OCI-LY3 (cell line): ENCODE measurements around the gene LILRB3.
"Not testable (repeated sequence)": the region's sequence is repeated elsewhere in the genome, so short reads cannot be mapped to it uniquely, and the experiment has no call there.

Experiments used
- EZH2phosphoT487 ChIP-seq: fragments of 200-600 bp; shearing (Covaris generic); IDR thresholded peaks from 2 replicates; pipeline ENCODE4 v1.6.1; 2018; ENCODE audit warnings: antibody characterized with exemption, mixed run types, low read depth
- TF ChIP-seq, protein P1 (sequence below): fragments of 200-600, 300-600 bp; sonication (generic); IDR thresholded peaks from 2 replicates; pipeline ENCODE4 v1.5.1; 2014; ENCODE audit warnings: antibody characterized with exemption, low read length, low read depth

DNA sequence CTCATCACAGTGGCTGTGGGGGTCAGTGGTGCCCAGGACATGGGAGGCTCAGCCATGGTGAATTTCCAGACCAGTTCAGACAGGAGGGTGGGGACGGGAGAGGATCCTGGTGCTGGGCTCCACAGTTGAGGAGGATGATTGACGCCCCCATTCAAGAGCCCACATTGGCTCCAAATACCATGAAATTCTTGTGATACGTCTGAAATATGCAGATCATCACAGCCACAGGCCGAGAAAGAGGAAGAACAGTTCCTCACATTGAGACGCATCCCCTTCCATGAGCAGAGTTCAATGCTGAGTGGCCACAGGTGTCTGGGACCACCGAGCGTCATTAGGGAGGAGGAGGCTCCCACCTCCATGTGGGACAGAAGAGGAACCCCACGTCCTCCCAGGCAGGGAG lies 21.0 kb upstream of the LILRB3 start:
- TF ChIP-seq, protein P1, sequence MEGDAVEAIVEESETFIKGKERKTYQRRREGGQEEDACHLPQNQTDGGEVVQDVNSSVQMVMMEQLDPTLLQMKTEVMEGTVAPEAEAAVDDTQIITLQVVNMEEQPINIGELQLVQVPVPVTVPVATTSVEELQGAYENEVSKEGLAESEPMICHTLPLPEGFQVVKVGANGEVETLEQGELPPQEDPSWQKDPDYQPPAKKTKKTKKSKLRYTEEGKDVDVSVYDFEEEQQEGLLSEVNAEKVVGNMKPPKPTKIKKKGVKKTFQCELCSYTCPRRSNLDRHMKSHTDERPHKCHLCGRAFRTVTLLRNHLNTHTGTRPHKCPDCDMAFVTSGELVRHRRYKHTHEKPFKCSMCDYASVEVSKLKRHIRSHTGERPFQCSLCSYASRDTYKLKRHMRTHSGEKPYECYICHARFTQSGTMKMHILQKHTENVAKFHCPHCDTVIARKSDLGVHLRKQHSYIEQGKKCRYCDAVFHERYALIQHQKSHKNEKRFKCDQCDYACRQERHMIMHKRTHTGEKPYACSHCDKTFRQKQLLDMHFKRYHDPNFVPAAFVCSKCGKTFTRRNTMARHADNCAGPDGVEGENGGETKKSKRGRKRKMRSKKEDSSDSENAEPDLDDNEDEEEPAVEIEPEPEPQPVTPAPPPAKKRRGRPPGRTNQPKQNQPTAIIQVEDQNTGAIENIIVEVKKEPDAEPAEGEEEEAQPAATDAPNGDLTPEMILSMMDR: not testable (repeated sequence)
- not testable (repeated sequence) for TF ChIP-seq EZH2phosphoT487
